HG03571 (cell line): ENCODE measurements around the gene ARAF.

Experiments
- ATAC-seq: cut with Tn5 transposase; IDR thresholded peaks from one replicate; pipeline ENCODE4 v1.9.1; 2021; ENCODE audit not compliant: unreplicated experiment

ARAF gene

GRCh38 chrX:47563801-47564315, 2.9 kb downstream of the ARAF start:
- ATAC-seq = no peak

GRCh38 chrX:47564438-47565085, 3.6 kb downstream of the ARAF start:
- ATAC-seq = no peak

- ATAC-seq = no peak
Measured at GRCh38 chrX:47566841-47567240, 5.8 kb downstream of the ARAF start.

GRCh38 chrX:47568656-47569295, 7.8 kb downstream of the ARAF start:
- ATAC-seq = no peak

GRCh38 chrX:47570794-47571193, 9.8 kb downstream of the ARAF start:
- ATAC-seq = no peak

- ATAC-seq = no peak
Measured at GRCh38 chrX:47571215-47571614, 10.2 kb downstream of the ARAF start.

- no peak for ATAC-seq
Measured at GRCh38 chrX:47571896-47572295, 10.9 kb downstream of the ARAF start.

GRCh38 chrX:47572773-47573340, 11.9 kb downstream of the ARAF start:
- ATAC-seq = no peak

GRCh38 chrX:47573341-47574075, 12.5 kb downstream of the ARAF start:
- ATAC-seq = no peak

- ATAC-seq = no peak
Measured at GRCh38 chrX:47574076-47574546, 13.1 kb downstream of the ARAF start.

GRCh38 chrX:47574547-47575301, 13.7 kb downstream of the ARAF start:
- ATAC-seq = no peak

- ATAC-seq = no peak
Measured at GRCh38 chrX:47576021-47576898, 15.3 kb downstream of the ARAF start.

GRCh38 chrX:47577424-47577823, 16.4 kb downstream of the ARAF start:
- ATAC-seq = no peak

GRCh38 chrX:47577901-47578300, 16.9 kb downstream of the ARAF start:
- ATAC-seq = no peak

- no peak for ATAC-seq
Measured at GRCh38 chrX:47578692-47579091, 17.7 kb downstream of the ARAF start.

GRCh38 chrX:47579537-47579936, 18.5 kb downstream of the ARAF start:
- no peak for ATAC-seq

- peak; percentile 85 for ATAC-seq
Measured at GRCh38 chrX:47581731-47582647, 21.0 kb downstream of the ARAF start, which contains the start of gene TIMP1. Gene TIMP1, plus strand, starts transcription at chrX:47582436. Its CDS starts 980 bp downstream, at chrX:47583416.

- ATAC-seq = no peak
Measured at GRCh38 chrX:47583240-47583861, 22.3 kb downstream of the ARAF start.
